HG03108 (cell line): ENCODE data around the gene COL23A1.

Experiments
- ATAC-seq: cut with Tn5 transposase; IDR thresholded peaks from one replicate; pipeline ENCODE4 v1.9.1; 2021; ENCODE audit warnings: moderate library complexity; ENCODE audit not compliant: unreplicated experiment

Gene COL23A1

DNA sequence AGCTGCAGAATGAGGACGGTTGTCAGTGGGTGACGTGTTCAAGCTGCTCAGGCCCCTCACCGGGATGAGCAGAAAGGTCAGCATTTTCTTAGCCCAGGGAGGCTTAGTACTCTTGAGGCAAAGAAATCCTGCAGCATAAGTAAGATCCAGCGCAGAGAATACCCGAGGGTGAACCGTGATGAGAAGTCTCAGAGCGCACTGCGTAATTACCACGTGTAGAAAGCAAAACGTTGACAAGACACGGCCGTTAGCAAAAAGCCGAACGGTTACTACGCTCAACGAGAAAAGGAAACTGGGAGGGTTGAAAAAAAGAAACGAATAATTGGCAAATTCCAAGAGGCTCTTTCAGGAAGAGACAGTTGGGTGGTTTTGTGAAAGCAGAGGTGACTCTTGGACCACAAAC, 104.0 kb downstream of the COL23A1 start:
- ATAC-seq, result no peak

DNA sequence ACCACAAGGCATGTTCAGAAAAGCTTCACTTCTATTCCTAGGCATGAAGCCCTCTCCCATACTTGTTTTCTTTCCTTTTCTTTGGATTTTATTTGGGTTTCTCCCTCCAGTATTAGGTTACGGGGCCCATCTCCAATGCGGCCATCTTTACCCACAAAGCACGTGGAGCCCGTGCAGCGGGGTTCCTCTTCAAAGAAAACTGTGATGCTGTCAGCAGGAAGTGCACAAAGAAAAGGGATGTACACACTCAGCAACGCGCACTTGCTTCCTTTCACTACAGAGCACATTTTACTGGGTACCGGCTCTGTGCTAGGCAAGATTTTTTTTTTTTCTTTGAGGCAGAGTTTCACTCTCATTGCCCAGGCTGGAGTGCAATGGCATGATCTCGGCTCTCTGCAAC, 106.6 kb downstream of the COL23A1 start:
- no peak for ATAC-seq

DNA sequence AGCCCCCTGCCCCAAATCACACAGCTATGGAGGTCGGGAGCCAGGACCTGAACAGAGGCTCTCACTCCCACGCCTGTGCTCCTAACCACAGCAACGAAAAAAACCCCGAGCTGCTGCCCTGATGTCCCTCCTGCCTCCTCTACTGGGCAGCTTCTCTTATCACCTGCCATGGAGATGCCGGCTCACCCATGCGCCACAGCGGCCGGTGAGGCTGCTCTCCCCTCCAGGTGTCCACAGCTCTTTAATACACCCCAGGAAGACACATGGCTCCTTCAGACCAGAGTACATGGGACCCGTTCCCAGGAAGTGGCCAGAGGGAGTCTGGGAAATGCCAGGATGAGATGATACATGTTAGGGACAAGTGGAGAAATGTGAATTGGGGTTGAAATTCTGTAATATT, 110.9 kb downstream of the COL23A1 start:
- ATAC-seq, result no peak

DNA sequence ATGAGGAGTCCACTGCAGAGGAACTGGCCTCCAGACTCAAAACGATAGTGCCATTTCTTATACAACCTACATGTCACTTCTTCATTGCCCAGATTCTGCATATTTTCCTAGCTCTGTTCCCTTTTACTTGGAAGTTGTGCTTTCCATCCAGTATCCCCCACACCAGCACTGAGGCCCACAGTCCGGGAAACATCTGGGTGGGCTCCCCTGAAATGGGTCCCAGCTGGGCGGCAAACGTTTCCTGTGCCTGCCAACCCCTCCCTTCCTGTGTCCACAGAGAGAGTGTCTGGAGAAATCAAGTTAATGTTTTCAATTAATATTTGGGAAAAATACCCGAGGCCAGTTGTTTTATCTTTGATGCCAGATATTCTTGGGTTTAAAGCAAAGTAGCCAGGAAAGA, 111.8 kb downstream of the COL23A1 start:
- ATAC-seq, result no peak

- ATAC-seq, result no peak
These were observed 112.4 kb downstream of the COL23A1 start for GRCh38 chr5:178477802-178478201.

- ATAC-seq, result no peak
These were observed 113.0 kb downstream of the COL23A1 start for GRCh38 chr5:178476972-178477754.

GRCh38 chr5:178476531-178476930, 113.7 kb downstream of the COL23A1 start:
- no peak for ATAC-seq

DNA sequence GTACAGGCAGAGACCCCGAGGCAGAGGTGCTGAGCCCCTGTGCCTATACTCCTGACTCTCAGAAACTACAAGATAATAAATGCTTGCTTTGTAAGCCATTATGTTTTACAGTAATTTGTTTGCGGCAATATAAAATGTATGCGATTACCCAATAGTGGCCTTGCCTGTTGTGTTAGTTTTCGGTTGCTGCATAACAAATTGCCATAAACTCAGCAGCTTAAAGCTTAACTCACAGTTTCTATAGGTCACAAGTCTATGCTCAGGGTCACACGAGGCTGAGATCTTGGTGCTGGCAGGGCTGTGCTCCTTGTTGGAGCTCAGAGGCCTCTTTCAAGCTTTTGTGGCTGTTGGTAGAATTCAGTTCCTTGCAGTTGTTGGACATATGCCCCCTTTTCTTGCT, 114.8 kb downstream of the COL23A1 start:
- no peak for ATAC-seq

DNA sequence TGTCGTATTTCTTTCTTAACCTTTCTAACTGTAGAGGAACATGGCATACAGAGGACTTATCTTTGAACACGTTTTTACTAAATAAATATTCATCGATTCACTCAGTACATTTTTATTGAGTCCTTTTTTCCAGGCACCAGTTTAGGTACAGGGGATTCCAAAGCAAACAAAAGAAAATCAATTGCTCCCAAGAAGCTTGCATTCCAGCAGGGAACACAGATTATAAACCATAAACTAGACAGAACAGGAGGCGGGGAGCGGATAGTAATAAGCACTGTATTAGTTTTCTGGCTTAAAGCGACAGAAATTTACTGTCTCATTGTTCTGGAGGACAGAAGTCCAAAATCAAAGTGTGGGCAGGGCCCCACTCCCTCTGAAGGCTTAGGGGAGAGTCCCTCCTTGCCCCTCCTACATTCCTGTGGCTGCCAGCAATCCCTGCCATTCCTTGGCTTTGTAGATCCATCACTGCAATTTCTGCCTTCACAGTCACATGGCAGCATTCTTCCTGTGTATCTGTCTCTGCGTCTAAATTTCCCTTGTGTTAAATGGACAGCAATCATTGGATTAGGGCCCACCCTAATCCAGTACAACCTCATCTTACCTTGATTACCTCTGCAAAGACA, 115.5 kb downstream of the COL23A1 start:
- ATAC-seq, result no peak

- ATAC-seq, result no peak
These were observed 116.3 kb downstream of the COL23A1 start for GRCh38 chr5:178473854-178474253.

DNA sequence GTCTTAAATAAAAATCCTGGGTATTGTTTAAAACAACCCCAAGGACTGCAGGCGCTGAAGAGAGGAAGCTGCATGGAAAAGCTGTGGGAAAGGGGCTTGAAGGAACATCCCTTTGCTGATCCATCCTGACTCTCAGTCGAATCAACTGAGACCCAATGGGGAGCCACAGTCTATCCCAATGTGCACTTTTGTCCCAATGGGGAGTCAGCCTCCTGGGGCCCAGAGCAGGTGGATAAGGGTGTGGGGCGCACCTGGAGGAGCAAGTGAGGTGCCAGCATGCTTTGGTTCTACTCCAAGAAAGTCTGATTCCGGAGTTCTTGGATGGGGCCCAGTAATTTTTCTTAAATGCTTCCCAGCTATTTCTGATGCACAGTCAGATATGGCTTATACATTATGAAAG, 118.1 kb downstream of the COL23A1 start:
- no peak for ATAC-seq

DNA sequence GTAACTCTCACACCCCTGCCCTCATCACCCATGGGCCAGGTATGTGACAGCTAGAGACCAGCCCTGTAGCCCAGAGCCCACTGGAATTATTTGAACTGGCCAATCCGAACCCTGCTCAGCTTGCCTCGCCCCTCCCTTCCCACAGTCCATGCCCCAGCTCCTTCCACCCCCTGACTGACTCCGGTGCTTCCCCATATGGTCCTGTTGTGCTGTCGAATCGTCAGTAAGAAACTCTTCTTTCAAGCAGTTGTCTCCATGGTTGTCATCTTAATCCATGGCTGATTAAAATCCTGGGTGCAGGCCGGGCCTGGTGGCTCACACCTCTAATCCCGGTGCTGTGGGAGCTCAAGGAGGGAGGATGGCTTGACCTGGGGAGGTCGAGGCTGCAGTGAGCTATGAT, 118.5 kb downstream of the COL23A1 start:
- no peak for ATAC-seq

GRCh38 chr5:178470760-178471025, 119.5 kb downstream of the COL23A1 start:
- ATAC-seq, result no peak

DNA sequence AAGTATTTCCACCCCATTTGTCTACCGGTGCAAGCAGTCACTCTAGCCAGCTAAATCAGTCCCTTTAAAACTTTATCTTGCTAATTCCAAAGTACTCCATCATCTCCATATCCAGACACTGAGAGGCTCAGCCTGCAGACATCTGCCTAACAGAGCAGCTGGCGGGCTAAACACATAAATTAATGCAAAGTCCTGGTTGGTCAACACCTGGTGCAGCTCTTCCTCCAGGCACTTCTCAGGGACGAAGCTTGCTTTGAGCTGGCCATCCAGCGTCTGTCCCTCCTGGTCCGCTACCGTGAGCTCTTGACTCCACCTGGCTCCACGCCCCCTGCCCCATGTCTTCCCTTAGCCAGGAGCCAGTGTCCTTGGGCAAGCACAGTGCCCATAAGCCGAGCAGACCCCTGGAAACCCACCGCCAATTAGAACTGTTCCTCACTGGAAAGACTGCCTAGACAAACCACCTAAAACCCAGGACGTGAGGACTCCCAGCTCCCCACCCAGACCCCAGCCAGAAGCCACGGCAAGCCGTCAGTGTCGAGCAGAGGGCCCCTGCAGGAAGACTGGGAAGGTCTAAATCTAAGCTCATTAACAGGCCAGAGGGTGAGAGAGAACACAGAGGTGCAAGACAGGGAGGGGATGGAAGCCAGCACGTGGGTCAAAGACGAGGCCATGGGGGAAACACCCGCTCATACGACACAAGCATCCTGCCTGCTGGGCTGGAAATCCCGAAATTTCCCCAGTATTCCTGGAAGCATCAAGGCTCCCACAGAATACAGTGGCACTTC, 120.0 kb downstream of the COL23A1 start:
- no peak for ATAC-seq

DNA sequence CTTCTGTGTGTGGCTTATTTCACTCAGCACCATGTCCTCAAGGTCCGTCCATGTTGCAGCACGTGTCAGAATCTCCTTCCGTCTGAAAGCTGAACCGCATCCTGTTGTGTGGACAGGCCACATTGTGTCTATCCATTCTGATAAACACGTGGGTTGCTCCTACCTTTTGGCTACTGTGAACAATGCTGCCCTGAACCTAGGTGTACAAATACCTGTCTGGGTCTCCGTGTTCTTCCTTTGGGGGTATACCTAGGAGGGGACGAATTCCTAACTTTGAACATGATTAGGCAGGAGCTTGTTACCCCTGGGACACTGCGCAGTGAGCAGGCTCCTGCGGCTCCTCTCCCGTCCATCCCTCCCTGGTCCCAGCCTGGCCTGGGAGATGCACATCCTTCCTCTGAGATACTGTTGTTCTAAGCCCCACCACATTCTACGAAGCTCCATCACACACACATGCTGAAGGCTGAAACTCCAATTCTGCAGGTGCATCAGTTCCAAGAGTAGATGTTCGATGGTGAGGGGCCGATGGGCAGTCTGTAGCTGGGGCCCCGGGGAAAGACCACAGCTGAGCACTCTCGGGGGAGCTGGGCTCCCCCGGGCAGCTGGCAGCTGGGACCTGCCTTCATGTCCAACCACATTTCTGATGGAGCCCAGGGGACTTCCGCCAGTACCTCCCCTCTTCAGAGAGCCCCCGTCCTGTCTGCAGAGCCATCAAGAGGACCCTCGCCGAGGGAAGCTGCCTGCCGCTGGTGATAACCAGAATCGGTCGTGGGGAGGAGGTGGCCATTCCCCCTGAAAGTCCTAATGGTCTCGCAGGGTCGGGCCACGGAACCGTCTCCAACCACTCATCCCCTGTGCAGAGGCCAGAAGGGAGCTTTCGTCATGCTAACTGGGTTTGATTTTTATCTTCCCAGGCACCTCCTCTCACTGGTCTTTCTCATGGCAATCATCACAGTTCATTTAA, 120.9 kb downstream of the COL23A1 start:
- ATAC-seq, result no peak

DNA sequence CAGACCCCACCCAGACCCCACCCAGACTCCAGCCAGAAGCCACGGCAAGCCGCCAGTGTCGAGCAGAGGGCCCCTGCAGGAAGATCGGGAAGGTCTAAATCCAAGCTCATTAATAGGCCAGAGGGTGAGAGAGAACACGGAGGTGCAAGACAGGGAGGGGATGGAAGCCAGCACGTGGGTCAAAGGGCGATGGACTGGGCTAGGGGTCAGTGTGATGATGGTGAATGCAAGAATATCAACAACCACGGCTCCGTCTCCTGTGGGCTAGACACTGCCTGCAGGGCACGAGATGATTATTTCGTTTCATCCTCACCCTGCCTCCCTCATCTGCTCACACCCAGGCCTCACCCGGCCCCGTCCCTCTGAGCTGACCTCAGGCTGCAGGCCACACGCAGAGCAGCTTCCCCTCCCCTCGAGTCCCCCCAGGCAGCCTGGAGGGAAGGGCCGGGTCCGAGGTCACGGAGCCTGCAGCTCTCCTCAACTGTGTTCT, 122.0 kb downstream of the COL23A1 start:
- no peak for ATAC-seq

- ATAC-seq, result no peak
These were observed 122.5 kb downstream of the COL23A1 start for GRCh38 chr5:178467568-178468195.

DNA sequence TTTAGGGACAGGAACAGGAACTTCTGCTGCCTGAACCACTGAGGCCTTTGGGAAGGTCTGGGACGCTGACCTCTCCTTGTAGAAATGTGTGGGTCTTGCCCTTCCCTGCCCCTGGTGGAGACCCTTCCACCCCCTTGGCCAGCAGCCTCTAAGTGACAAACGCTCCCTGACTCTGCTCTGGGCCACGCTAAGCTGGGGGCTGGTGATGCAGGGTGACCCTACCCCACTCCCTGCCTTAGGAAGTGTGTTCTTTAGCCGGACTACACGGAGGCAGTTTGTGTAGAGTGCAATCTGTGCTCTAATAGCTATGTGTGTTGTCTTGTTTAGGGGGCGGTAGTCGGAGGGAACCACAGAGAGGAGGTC, 123.0 kb downstream of the COL23A1 start:
- ATAC-seq, result no peak

GRCh38 chr5:178466342-178466741, 123.9 kb downstream of the COL23A1 start:
- no peak for ATAC-seq

DNA sequence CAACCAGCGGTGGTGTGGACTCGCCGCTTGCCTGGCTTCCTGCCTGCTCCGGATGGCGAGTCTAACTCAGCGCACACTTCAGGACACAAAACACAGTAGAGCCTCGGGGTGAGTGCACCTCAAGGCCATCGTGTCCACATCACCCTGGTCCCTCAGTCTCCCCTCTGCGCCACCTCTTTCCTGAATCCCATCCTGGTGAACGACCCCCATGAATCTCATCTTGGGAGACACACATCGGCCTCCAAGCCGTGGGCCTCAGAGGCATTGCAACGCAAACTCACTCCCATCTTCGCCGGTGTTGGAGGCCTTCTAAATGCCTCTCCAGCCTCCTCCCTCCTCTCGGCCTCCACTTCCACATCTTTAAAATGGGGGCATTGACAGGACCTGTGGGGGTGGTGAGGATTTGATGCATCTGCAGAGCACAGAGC, 124.3 kb downstream of the COL23A1 start:
- no peak for ATAC-seq
